ENCODE data around the gene IFNA8.

- TF ChIP-seq SCRT1 (tag by site-specific recombination; IDR thresholded peaks at IDR 0.05; ENCODE audit: borderline replicate concordance) (no peak), ZNF16 (tag by site-specific recombination; IDR thresholded peaks at IDR 0.05; ENCODE audit: low read depth) (no peak), ZFP37 (tag by site-specific recombination; IDR thresholded peaks at IDR 0.05) (no peak), ZSCAN18 (tag by site-specific recombination; IDR thresholded peaks at IDR 0.05) (no peak), HOXC10 (CRISPR knock-in tag; IDR thresholded peaks at IDR 0.05) (no peak), PRDM4 (tag by site-specific recombination; IDR thresholded peaks at IDR 0.05) (no peak), ZNF416 (tag by site-specific recombination; IDR thresholded peaks at IDR 0.05) (no peak)
- TF ChIP-seq, protein P1, sequence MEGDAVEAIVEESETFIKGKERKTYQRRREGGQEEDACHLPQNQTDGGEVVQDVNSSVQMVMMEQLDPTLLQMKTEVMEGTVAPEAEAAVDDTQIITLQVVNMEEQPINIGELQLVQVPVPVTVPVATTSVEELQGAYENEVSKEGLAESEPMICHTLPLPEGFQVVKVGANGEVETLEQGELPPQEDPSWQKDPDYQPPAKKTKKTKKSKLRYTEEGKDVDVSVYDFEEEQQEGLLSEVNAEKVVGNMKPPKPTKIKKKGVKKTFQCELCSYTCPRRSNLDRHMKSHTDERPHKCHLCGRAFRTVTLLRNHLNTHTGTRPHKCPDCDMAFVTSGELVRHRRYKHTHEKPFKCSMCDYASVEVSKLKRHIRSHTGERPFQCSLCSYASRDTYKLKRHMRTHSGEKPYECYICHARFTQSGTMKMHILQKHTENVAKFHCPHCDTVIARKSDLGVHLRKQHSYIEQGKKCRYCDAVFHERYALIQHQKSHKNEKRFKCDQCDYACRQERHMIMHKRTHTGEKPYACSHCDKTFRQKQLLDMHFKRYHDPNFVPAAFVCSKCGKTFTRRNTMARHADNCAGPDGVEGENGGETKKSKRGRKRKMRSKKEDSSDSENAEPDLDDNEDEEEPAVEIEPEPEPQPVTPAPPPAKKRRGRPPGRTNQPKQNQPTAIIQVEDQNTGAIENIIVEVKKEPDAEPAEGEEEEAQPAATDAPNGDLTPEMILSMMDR (tag by site-specific recombination; IDR thresholded peaks at IDR 0.05), result no peak
Observed at GRCh38 chr9:21440139-21440538, 31.2 kb downstream of the IFNA8 start, which contains the start of gene IFNA1.

Data from HEK293 (cell line).